ENCODE results near the gene SMIM28. TPM values are rescaled to one million over a fixed set of nuclear protein-coding genes. Genes with fewer than 3 reads are reported as not detected.

Gene SMIM28
- total and polyA plus RNA-seq, 2 donors (not counting 1 experiment from before 2014, with no cell fraction given), result not detected

GRCh38 chr6:138430361-138431145, 52.8 kb downstream of the SMIM28 start:
- H3K79me2 ChIP-seq (ENCODE audit: control insufficient read depth, insufficient read depth, low read length), result no peaks in the 10 kb centered on the region
- no peaks in the 10 kb centered on the region for H4K20me1 ChIP-seq (ENCODE audit: control insufficient read depth, extremely low read depth, insufficient read depth, low read length)
- TF ChIP-seq EZH2 (IDR thresholded peaks at IDR 0.05; ENCODE audit: low read length, missing control alignments) (no peak), CTCF (conservative IDR thresholded peaks at IDR 0.05 in 1 of 2, IDR thresholded peaks at IDR 0.05 in 1 of 2; ENCODE audit: low read depth in 1 of 2, low read length in 2 of 2) (no peak)
- H3K4me2 ChIP-seq (ENCODE audit: extremely low read depth, insufficient read depth, low read length), result no peak overlapping the region
- no peak overlapping the region for H2AFZ ChIP-seq (ENCODE audit: low read length)
- peaks cover 1% of the 10 kb centered on the region for H3K36me3 ChIP-seq (ENCODE audit: control insufficient read depth, insufficient read depth, low read length)
- H3K9ac ChIP-seq (ENCODE audit: insufficient read depth, low read length), result no peak overlapping the region
- no peaks in the 10 kb centered on the region for H3K27me3 ChIP-seq (ENCODE audit: control insufficient read depth, insufficient read depth, low read length)
- H3K4me3 ChIP-seq (replicated peaks in 1 of 4; ENCODE audit: control extremely low read depth in 1 of 4, insufficient read depth in 1 of 4, low read depth in 3 of 4, low read length in 4 of 4), result no peak overlapping the region
- H3K9me3 ChIP-seq (ENCODE audit: control insufficient read depth, insufficient read depth, low read depth, low read length), result no peaks in the 10 kb centered on the region
- peaks cover 3% of the 10 kb centered on the region for H3K4me1 ChIP-seq (ENCODE audit: control insufficient read depth, extremely low read depth, insufficient read depth, low read length)
- H3K27ac ChIP-seq (ENCODE audit: insufficient read depth, low read length), result no peak overlapping the region
- no peak for DNase-seq (ENCODE audit: low read depth in 2 of 2)

- TF ChIP-seq EZH2 (IDR thresholded peaks at IDR 0.05; ENCODE audit: low read length, missing control alignments) (no peak), CTCF (conservative IDR thresholded peaks at IDR 0.05 in 1 of 2, IDR thresholded peaks at IDR 0.05 in 1 of 2; ENCODE audit: low read depth in 1 of 2, low read length in 2 of 2) (no peak)
- Histone ChIP-seq H3K4me1 (ENCODE audit: control insufficient read depth, extremely low read depth, insufficient read depth, low read length) (peaks cover 3% of the 10 kb centered on the region), H3K4me2 (ENCODE audit: extremely low read depth, insufficient read depth, low read length) (no peak overlapping the region), H2AFZ (ENCODE audit: low read length) (no peak overlapping the region), H3K27ac (ENCODE audit: insufficient read depth, low read length) (no peak overlapping the region), H4K20me1 (ENCODE audit: control insufficient read depth, extremely low read depth, insufficient read depth, low read length) (no peaks in the 10 kb centered on the region), H3K27me3 (ENCODE audit: control insufficient read depth, insufficient read depth, low read length) (no peaks in the 10 kb centered on the region), H3K36me3 (ENCODE audit: control insufficient read depth, insufficient read depth, low read length) (peaks cover 1% of the 10 kb centered on the region), H3K9me3 (ENCODE audit: control insufficient read depth, insufficient read depth, low read depth, low read length) (no peaks in the 10 kb centered on the region), H3K79me2 (ENCODE audit: control insufficient read depth, insufficient read depth, low read length) (no peaks in the 10 kb centered on the region), H3K9ac (ENCODE audit: insufficient read depth, low read length) (no peak overlapping the region), H3K4me3 (replicated peaks in 1 of 4; ENCODE audit: control extremely low read depth in 1 of 4, insufficient read depth in 1 of 4, low read depth in 3 of 4, low read length in 4 of 4) (no peak overlapping the region)
- DNase-seq (ENCODE audit: low read depth in 2 of 2), result no peak
These were observed 53.8 kb downstream of the SMIM28 start for GRCh38 chr6:138431256-138432062.

GRCh38 chr6:138432063-138432356, 54.3 kb downstream of the SMIM28 start:
- Histone ChIP-seq H2AFZ (ENCODE audit: low read length) (no peak overlapping the region), H3K9me3 (ENCODE audit: control insufficient read depth, insufficient read depth, low read depth, low read length) (no peaks in the 10 kb centered on the region), H3K4me2 (ENCODE audit: extremely low read depth, insufficient read depth, low read length) (no peak overlapping the region), H3K4me1 (ENCODE audit: control insufficient read depth, extremely low read depth, insufficient read depth, low read length) (peaks cover 3% of the 10 kb centered on the region), H3K9ac (ENCODE audit: insufficient read depth, low read length) (no peak overlapping the region), H3K4me3 (replicated peaks in 1 of 4; ENCODE audit: control extremely low read depth in 1 of 4, insufficient read depth in 1 of 4, low read depth in 3 of 4, low read length in 4 of 4) (no peak overlapping the region), H3K36me3 (ENCODE audit: control insufficient read depth, insufficient read depth, low read length) (peaks cover 1% of the 10 kb centered on the region), H4K20me1 (ENCODE audit: control insufficient read depth, extremely low read depth, insufficient read depth, low read length) (no peaks in the 10 kb centered on the region), H3K27ac (ENCODE audit: insufficient read depth, low read length) (no peak overlapping the region), H3K79me2 (ENCODE audit: control insufficient read depth, insufficient read depth, low read length) (no peaks in the 10 kb centered on the region), H3K27me3 (ENCODE audit: control insufficient read depth, insufficient read depth, low read length) (no peaks in the 10 kb centered on the region)
- TF ChIP-seq EZH2 (IDR thresholded peaks at IDR 0.05; ENCODE audit: low read length, missing control alignments) (no peak), CTCF (conservative IDR thresholded peaks at IDR 0.05 in 1 of 2, IDR thresholded peaks at IDR 0.05 in 1 of 2; ENCODE audit: low read depth in 1 of 2, low read length in 2 of 2) (no peak)
- no peak for DNase-seq (ENCODE audit: low read depth in 2 of 2)

All from fibroblast of lung (primary cell).